ENCODE data around the gene PDE6G. TPM values are rescaled to one million over a fixed set of nuclear protein-coding genes. Genes with fewer than 3 reads are reported as not detected.

The PDE6G gene
- total and polyA plus RNA-seq, 4 donors: 0.25 to 1.9 (median 1.3) TPM

DNA sequence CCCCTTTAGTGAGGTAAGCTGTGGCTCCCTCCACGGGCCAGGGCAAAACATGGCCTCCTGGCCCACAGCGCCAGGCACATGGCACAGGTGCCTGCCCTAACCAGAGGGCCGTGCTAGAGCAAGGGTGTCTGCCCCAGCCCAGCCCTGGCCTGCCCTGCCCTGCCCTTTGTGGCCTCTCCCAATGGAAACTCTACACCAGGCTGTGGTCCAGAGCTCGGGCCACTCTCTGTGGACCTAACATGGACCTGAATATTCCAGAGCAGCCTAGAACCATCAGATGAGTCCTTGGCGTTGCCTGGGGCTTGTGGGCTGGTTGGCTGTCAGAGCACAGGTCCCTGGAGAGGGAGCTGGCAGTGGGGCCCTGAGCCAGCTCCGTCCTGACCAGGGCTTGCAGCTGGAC is 38.9 kb upstream of the PDE6G start:
- peaks cover 16 to 89% (median 27%) of the 10 kb centered on the region in 4 donors for H3K36me3 ChIP-seq (ENCODE audit: control insufficient read depth in 4 of 4, insufficient read depth in 3 of 4, low read depth in 1 of 4, low read length in 3 of 4)
- no peak overlapping the region for H3K4me3 ChIP-seq (ENCODE audit: low read depth in 1 of 3, low read length in 3 of 3)
- H3K9ac ChIP-seq (ENCODE audit: low read depth in 1 of 2, low read length in 2 of 2): no peak overlapping the region
- no peaks in the 10 kb centered on the region for H3K4me1 ChIP-seq (ENCODE audit: control insufficient read depth in 4 of 4, insufficient read depth in 4 of 4, low read length in 3 of 4)
- no peaks in the 10 kb centered on the region for H3K27me3 ChIP-seq (ENCODE audit: control insufficient read depth in 4 of 4, insufficient read depth in 4 of 4, low read length in 3 of 4)
- no peak for TF ChIP-seq MAX (IDR thresholded peaks at IDR 0.05)
- no peak for TF ChIP-seq HNF4A (conservative IDR thresholded peaks at IDR 0.05)
- TF ChIP-seq TAF1 (conservative IDR thresholded peaks at IDR 0.05): no peak
- TF ChIP-seq RXRA (IDR thresholded peaks at IDR 0.05): no peak
- TF ChIP-seq FOXA1 (IDR thresholded peaks at IDR 0.05): no peak
- WGBS: 92% methylated on average over 6 of the region's 6 CpGs
- H3K9me3 ChIP-seq (ENCODE audit: control insufficient read depth in 4 of 4, low read length in 3 of 4): no peaks in the 10 kb centered on the region
- no peak overlapping the region for H3K27ac ChIP-seq (ENCODE audit: low read depth in 1 of 2, low read length in 2 of 2)
- no peak for DNase-seq (ENCODE audit: low spot score)

DNA sequence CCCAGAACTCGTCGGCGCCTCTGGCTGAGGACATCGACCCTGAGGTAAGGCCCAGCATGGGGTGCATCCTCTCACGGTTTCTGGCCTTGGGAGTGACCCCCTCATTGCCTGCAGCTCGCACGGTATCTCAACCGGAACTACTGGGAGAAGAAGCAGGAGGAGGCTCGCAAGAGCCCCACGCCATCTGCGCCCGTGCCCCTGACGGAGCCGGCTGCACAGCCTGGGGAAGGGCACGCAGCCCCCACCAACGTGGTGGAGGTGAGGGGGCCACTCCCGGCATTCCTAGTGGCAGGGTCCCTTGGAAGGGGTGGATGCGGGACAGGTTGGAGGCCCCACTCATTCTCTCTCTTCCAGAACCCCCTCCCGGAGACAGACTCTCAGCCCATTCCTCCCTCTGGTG is 38.5 kb upstream of the PDE6G start:
- no peak for TF ChIP-seq RAD21 (IDR thresholded peaks at IDR 0.05)
- no peak for TF ChIP-seq FOXA1 (IDR thresholded peaks at IDR 0.05)
- no peak for TF ChIP-seq NR2F2 (IDR thresholded peaks at IDR 0.05)
- TF ChIP-seq MAX (IDR thresholded peaks at IDR 0.05): no peak
- WGBS: 94% methylated on average over 19 of the region's 19 CpGs
- no peak for DNase-seq (ENCODE audit: low spot score)
- Histone ChIP-seq H3K27me3 (ENCODE audit: control insufficient read depth in 4 of 4, insufficient read depth in 4 of 4, low read length in 3 of 4) (no peaks in the 10 kb centered on the region), H3K4me3 (ENCODE audit: low read depth in 1 of 3, low read length in 3 of 3) (no peak overlapping the region), H3K27ac (ENCODE audit: low read depth in 1 of 2, low read length in 2 of 2) (no peak overlapping the region), H3K36me3 (ENCODE audit: control insufficient read depth in 4 of 4, insufficient read depth in 3 of 4, low read depth in 1 of 4, low read length in 3 of 4) (peaks cover 16 to 93% (median 27%) of the 10 kb centered on the region in 4 donors), H3K9me3 (ENCODE audit: control insufficient read depth in 4 of 4, low read length in 3 of 4) (no peaks in the 10 kb centered on the region), H3K9ac (ENCODE audit: low read depth in 1 of 2, low read length in 2 of 2) (no peak overlapping the region), H3K4me1 (ENCODE audit: control insufficient read depth in 4 of 4, insufficient read depth in 4 of 4, low read length in 3 of 4) (no peaks in the 10 kb centered on the region)

- no peak overlapping the region for H3K9ac ChIP-seq (ENCODE audit: low read depth in 1 of 2, low read length in 2 of 2)
- no peaks in the 10 kb centered on the region for H3K27me3 ChIP-seq (ENCODE audit: control insufficient read depth in 4 of 4, insufficient read depth in 4 of 4, low read length in 3 of 4)
- H3K27ac ChIP-seq (ENCODE audit: low read depth in 1 of 2, low read length in 2 of 2): no peak overlapping the region
- H3K36me3 ChIP-seq (ENCODE audit: control insufficient read depth in 4 of 4, insufficient read depth in 3 of 4, low read depth in 1 of 4, low read length in 3 of 4): peaks cover 15 to 99% (median 27%) of the 10 kb centered on the region in 4 donors
- no peaks in the 10 kb centered on the region for H3K4me1 ChIP-seq (ENCODE audit: control insufficient read depth in 4 of 4, insufficient read depth in 4 of 4, low read length in 3 of 4)
- no peak overlapping the region for H3K4me3 ChIP-seq (ENCODE audit: low read depth in 1 of 3, low read length in 3 of 3)
- TF ChIP-seq CTCF (IDR thresholded peaks at IDR 0.05; ENCODE audit: low read depth, low read length, missing input control) (no peak), HNF4G (IDR thresholded peaks at IDR 0.05) (no peak), MAX (IDR thresholded peaks at IDR 0.05) (no peak), TAF1 (conservative IDR thresholded peaks at IDR 0.05) (no peak), NR2F2 (IDR thresholded peaks at IDR 0.05) (no peak)
- TF ChIP-seq, protein P1, sequence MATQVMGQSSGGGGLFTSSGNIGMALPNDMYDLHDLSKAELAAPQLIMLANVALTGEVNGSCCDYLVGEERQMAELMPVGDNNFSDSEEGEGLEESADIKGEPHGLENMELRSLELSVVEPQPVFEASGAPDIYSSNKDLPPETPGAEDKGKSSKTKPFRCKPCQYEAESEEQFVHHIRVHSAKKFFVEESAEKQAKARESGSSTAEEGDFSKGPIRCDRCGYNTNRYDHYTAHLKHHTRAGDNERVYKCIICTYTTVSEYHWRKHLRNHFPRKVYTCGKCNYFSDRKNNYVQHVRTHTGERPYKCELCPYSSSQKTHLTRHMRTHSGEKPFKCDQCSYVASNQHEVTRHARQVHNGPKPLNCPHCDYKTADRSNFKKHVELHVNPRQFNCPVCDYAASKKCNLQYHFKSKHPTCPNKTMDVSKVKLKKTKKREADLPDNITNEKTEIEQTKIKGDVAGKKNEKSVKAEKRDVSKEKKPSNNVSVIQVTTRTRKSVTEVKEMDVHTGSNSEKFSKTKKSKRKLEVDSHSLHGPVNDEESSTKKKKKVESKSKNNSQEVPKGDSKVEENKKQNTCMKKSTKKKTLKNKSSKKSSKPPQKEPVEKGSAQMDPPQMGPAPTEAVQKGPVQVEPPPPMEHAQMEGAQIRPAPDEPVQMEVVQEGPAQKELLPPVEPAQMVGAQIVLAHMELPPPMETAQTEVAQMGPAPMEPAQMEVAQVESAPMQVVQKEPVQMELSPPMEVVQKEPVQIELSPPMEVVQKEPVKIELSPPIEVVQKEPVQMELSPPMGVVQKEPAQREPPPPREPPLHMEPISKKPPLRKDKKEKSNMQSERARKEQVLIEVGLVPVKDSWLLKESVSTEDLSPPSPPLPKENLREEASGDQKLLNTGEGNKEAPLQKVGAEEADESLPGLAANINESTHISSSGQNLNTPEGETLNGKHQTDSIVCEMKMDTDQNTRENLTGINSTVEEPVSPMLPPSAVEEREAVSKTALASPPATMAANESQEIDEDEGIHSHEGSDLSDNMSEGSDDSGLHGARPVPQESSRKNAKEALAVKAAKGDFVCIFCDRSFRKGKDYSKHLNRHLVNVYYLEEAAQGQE (IDR thresholded peaks at IDR 0.05): no peak
- H3K9me3 ChIP-seq (ENCODE audit: control insufficient read depth in 4 of 4, low read length in 3 of 4): no peaks in the 10 kb centered on the region
- DNase-seq (ENCODE audit: low spot score): no peak
- WGBS: 92% methylated on average over 35 of the region's 35 CpGs
Observed at GRCh38 chr17:81693509-81694210, 37.3 kb upstream of the PDE6G start.
